GM18502 (cell line): ENCODE data around the gene NUP160.
"Not testable (repeated sequence)": the region's sequence is repeated elsewhere in the genome, so short reads cannot be mapped to it uniquely, and the experiment has no call there.

ENCODE experiments used
- ATAC-seq: cut with Tn5 transposase; IDR thresholded peaks from one replicate; pipeline ENCODE4 v1.9.1; 2021; ENCODE audit warnings: mild to moderate bottlenecking; ENCODE audit not compliant: unreplicated experiment, poor library complexity

Gene NUP160

GRCh38 chr11:47737817-47738216 lies 110.3 kb downstream of the NUP160 start:
- ATAC-seq, result not testable (repeated sequence)

GRCh38 chr11:47732271-47732670 lies 115.9 kb downstream of the NUP160 start:
- ATAC-seq, result no peak

- no peak for ATAC-seq
These were observed 116.7 kb downstream of the NUP160 start for GRCh38 chr11:47731475-47731874.
